ENCODE results near the gene RAD18.

RAD18 gene

GRCh38 chr3:8963137-8963853 is at the start of gene RAD18:
TSS of gene RAD18 (minus strand) at chr3:8963472. CDS start at chr3:8963385, 87 bp downstream.
- CTCF ChIA-PET: interaction anchor here (0.7 to 1.6 kb wide), 2 partner anchors 9 to 194 kb away, joined by 4 to 5 read pairs; partner anchors contain the start of gene OXTR
- peaks cover 5% of the 10 kb centered on the region; the same call in 1 of the 2 replicates for H3K4me1 ChIP-seq (ENCODE audit: control insufficient read depth, insufficient read depth, low read length)
- POLR2A ChIA-PET: interaction anchor here (0.6 kb wide), 1 partner anchor 65 kb away, joined by 4 read pairs; no protein-coding TSS in a partner anchor
- TF ChIP-seq SALL2 (tag by site-specific recombination; IDR thresholded peaks at IDR 0.05; ENCODE audit: borderline replicate concordance) (no peak), ZNF146 (tag by site-specific recombination; IDR thresholded peaks at IDR 0.05) (no peak), PRDM2 (tag by site-specific recombination; IDR thresholded peaks at IDR 0.05; ENCODE audit: borderline replicate concordance) (no peak), ZNF747 (tag by site-specific recombination; IDR thresholded peaks at IDR 0.05) (no peak), HOXC10 (CRISPR knock-in tag; IDR thresholded peaks at IDR 0.05) (no peak), ZNF521 (tag by site-specific recombination; IDR thresholded peaks at IDR 0.05) (no peak), ZNF133 (tag by site-specific recombination; IDR thresholded peaks at IDR 0.05) (no peak), KLF1 (tag by site-specific recombination; IDR thresholded peaks at IDR 0.05) (no peak), IKZF3 (tag by site-specific recombination; IDR thresholded peaks at IDR 0.05) (0 out of 2 replicates have a peak, but pooled peaks have one; percentile 33), ZNF311 (tag by site-specific recombination; IDR thresholded peaks at IDR 0.05; ENCODE audit: borderline replicate concordance) (no peak), ZNF585B (tag by site-specific recombination; IDR thresholded peaks at IDR 0.05) (no peak), EGR2 (tag by site-specific recombination; IDR thresholded peaks at IDR 0.05; ENCODE audit: low read depth) (peak; percentile 74), ZBTB6 (tag by site-specific recombination; IDR thresholded peaks at IDR 0.05) (peak; percentile 13; the same call in 1 of the 2 replicates), ZNF175 (tag by site-specific recombination; IDR thresholded peaks at IDR 0.05) (no peak), ZSCAN18 (tag by site-specific recombination; IDR thresholded peaks at IDR 0.05) (no peak), ZNF10 (tag by site-specific recombination; IDR thresholded peaks at IDR 0.05) (no peak), ZNF214 (tag by site-specific recombination; IDR thresholded peaks at IDR 0.05; ENCODE audit: borderline replicate concordance) (no peak), ZNF792 (tag by site-specific recombination; IDR thresholded peaks at IDR 0.05) (no peak), GLIS1 (tag by site-specific recombination; IDR thresholded peaks at IDR 0.05) (peak; percentile 85), ZNF785 (tag by site-specific recombination; IDR thresholded peaks at IDR 0.05) (no peak), ZNF704 (tag by site-specific recombination; IDR thresholded peaks at IDR 0.05) (no peak), ZBTB1 (tag by site-specific recombination; IDR thresholded peaks at IDR 0.05) (no peak), ZNF132 (tag by site-specific recombination; IDR thresholded peaks at IDR 0.05; ENCODE audit: borderline replicate concordance) (no peak), HIC1 (tag by site-specific recombination; IDR thresholded peaks at IDR 0.05) (no peak), SETDB1 (IDR thresholded peaks at IDR 0.05; ENCODE audit: insufficient read length, low read length) (no peak), ZNF155 (tag by site-specific recombination; IDR thresholded peaks at IDR 0.05) (no peak), ZNF701 (tag by site-specific recombination; IDR thresholded peaks at IDR 0.05) (no peak)

More at GRCh38 chr3:8963137-8963853, at the start of gene RAD18:
- Histone ChIP-seq H3K27ac (ENCODE audit: extremely low read depth, low read depth, low read length) (peak within 1 kb of the TSS; percentile 39; the same call in 1 of the 2 replicates), H3K4me3 (ENCODE audit: low read depth, low read length) (peak within 1 kb of the TSS; percentile 86), H3K36me3 (ENCODE audit: control insufficient read depth in 2 of 2, insufficient read depth in 1 of 2, low read length in 2 of 2) (peaks cover 8 to 16% of the 10 kb centered on the region in 2 experiments), H3K9me3 (ENCODE audit: control insufficient read depth, insufficient read depth, low read depth, low read length) (no peaks in the 10 kb centered on the region)
